Stomach (tissue), 4 donors: ENCODE measurements around the gene KRR1.

Source experiments
- EP300 ChIP-seq: sonication (generic); formaldehyde crosslinking; IDR thresholded peaks from one replicate; pipeline ENCODE4 v1.6.1; 2017; ENCODE audit warnings: antibody characterized with exemption
- POLR2A ChIP-seq, 4 donors: fragments of 450-650 bp; IDR thresholded peaks; one replicate each; pipeline ENCODE4 v1.6.1; 2016; ENCODE audit warnings: antibody characterized with exemption in 4 of 4, control low read depth in 2 of 4, mild to moderate bottlenecking in 1 of 4, moderate library complexity in 1 of 4
- POLR2AphosphoS5 ChIP-seq, 3 donors: sonication (generic); formaldehyde crosslinking; IDR thresholded peaks; one replicate each; pipeline ENCODE4 v1.6.1; 2016; ENCODE audit warnings: antibody characterized with exemption in 3 of 3
- TF ChIP-seq, protein P1 (sequence below), 7 experiments: fragments of 450-650 bp in 4 of 7; fragments of 200-600 bp in 3 of 7; sonication (generic) in 3 of 7; IDR thresholded peaks; one replicate each; pipeline ENCODE4 v1.5.1; 2016 to 2019; ENCODE audit warnings: antibody characterized with exemption in 7 of 7, control low read depth in 2 of 7, mild to moderate bottlenecking in 1 of 7

DNA sequence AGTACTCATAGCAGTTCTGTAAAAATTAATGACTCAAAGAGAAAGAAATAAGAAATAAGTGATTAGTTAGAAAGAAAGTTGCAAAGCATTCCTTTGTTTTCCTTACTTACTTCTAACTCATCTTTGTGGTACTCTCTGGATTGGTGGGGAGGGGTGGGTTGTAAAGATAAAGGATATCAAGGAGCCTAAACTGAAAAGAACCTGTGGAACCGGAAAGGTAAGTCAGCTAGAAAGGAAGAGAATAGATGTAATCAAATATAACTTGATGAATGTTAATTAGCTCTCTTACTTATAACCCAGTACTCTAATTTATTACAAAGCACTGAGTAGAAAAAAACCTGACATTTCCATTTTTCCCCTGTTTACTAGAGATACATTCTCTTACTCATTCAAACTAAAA is 37.5 kb upstream of the KRR1 start:
- no peak for TF ChIP-seq EP300
- TF ChIP-seq, protein P1, sequence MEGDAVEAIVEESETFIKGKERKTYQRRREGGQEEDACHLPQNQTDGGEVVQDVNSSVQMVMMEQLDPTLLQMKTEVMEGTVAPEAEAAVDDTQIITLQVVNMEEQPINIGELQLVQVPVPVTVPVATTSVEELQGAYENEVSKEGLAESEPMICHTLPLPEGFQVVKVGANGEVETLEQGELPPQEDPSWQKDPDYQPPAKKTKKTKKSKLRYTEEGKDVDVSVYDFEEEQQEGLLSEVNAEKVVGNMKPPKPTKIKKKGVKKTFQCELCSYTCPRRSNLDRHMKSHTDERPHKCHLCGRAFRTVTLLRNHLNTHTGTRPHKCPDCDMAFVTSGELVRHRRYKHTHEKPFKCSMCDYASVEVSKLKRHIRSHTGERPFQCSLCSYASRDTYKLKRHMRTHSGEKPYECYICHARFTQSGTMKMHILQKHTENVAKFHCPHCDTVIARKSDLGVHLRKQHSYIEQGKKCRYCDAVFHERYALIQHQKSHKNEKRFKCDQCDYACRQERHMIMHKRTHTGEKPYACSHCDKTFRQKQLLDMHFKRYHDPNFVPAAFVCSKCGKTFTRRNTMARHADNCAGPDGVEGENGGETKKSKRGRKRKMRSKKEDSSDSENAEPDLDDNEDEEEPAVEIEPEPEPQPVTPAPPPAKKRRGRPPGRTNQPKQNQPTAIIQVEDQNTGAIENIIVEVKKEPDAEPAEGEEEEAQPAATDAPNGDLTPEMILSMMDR (IDR thresholded peaks at IDR 0.05): no peak
- no peak for TF ChIP-seq POLR2AphosphoS5 (IDR thresholded peaks at IDR 0.05)
- no peak for TF ChIP-seq POLR2A (IDR thresholded peaks at IDR 0.05)
